Neural cell (in vitro differentiated cells): Measurements from ENCODE around the gene ZNF391. TPM values are rescaled to one million over a fixed set of nuclear protein-coding genes. Genes with fewer than 3 reads are reported as not detected.

Experiments used
- H2AFZ ChIP-seq: fragments of 200-600, 300-800 bp; sonication (generic), shearing (Covaris generic); 2 replicates; pipeline ENCODE4 v1.6.0; 2014; ENCODE audit warnings: low read depth, mild to moderate bottlenecking, antibody characterized with exemption, low read length, moderate library complexity
- H3F3A ChIP-seq: fragments of 200-600 bp; shearing (Covaris generic); 2 replicates; pipeline ENCODE4 v1.6.1; 2016; ENCODE audit warnings: mild to moderate bottlenecking, moderate library complexity, mixed read lengths, antibody characterized with exemption, low read length; ENCODE audit not compliant: insufficient read depth, poor library complexity, severe bottlenecking
- H3K27ac ChIP-seq: fragments of 200-600, 300-800 bp; sonication (generic), shearing (Covaris generic); 2 replicates; pipeline ENCODE4 v1.5.1; 2014; ENCODE audit warnings: mild to moderate bottlenecking, low read length, moderate library complexity
- H3K27me3 ChIP-seq: fragments of 300-800, 200-600 bp; sonication (generic), shearing (Covaris generic); 2 replicates; pipeline ENCODE4 v1.6.0; 2014; ENCODE audit warnings: mild to moderate bottlenecking, low read depth, low read length, moderate library complexity; ENCODE audit not compliant: insufficient read depth
- H3K36me3 ChIP-seq: fragments of 300-800, 200-600 bp; sonication (generic), shearing (Covaris generic); 2 replicates; pipeline ENCODE4 v1.5.1; 2014; ENCODE audit warnings: mild to moderate bottlenecking, antibody characterized with exemption, low read length, moderate library complexity; ENCODE audit not compliant: insufficient read depth
- H3K4me2 ChIP-seq: fragments of 300-800, 200-600 bp; sonication (generic), shearing (Covaris generic); 2 replicates; pipeline ENCODE4 v1.6.0; 2014; ENCODE audit warnings: mild to moderate bottlenecking, low read length
- H3K4me3 ChIP-seq: fragments of 300-800, 200-600 bp; sonication (generic), shearing (Covaris generic); 2 replicates; pipeline ENCODE4 v1.5.1; 2014; ENCODE audit warnings: mild to moderate bottlenecking, low read length, moderate library complexity
- H3K79me2 ChIP-seq: fragments of 200-600 bp; shearing (Covaris generic); replicated peaks from 2 replicates; pipeline ENCODE4 v1.6.0; 2014; ENCODE audit warnings: mild to moderate bottlenecking, low read length, moderate library complexity; ENCODE audit not compliant: insufficient read depth
- H3K9ac ChIP-seq: fragments of 300-800, 200-600 bp; sonication (generic), shearing (Covaris generic); 2 replicates; pipeline ENCODE4 v1.6.1; 2016; ENCODE audit warnings: mild to moderate bottlenecking, low read length, mixed read lengths
- H3K9me2 ChIP-seq: fragments of 200-600 bp; shearing (Covaris generic); 2 replicates; pipeline ENCODE4 v1.6.1; 2016; ENCODE audit warnings: mild to moderate bottlenecking, low read length, mixed read lengths; ENCODE audit not compliant: insufficient read depth
- H3K9me3 ChIP-seq: fragments of 200-600, 300-800 bp; sonication (generic), shearing (Covaris generic); 2 replicates; pipeline ENCODE4 v1.6.1; 2016; ENCODE audit warnings: mild to moderate bottlenecking, mixed run types, low read length, moderate library complexity, mixed read lengths
- H4K20me1 ChIP-seq: fragments of 200-600 bp; shearing (Covaris generic); 2 replicates; pipeline ENCODE4 v1.6.1; 2016; ENCODE audit warnings: mild to moderate bottlenecking, mixed run types; ENCODE audit not compliant: insufficient read depth
- CTCF ChIP-seq: fragments of 450-650 bp; IDR thresholded peaks from 2 replicates; pipeline ENCODE4 v1.5.1; 2014; ENCODE audit warnings: antibody characterized with exemption, mild to moderate bottlenecking, moderate library complexity; ENCODE audit not compliant: poor library complexity, severe bottlenecking
- EP300 ChIP-seq: fragments of 450-650 bp; conservative IDR thresholded peaks from 2 replicates; pipeline ENCODE4 v1.6.1; 2014; ENCODE audit warnings: antibody characterized with exemption, mild to moderate bottlenecking, moderate library complexity; ENCODE audit not compliant: poor library complexity, severe bottlenecking
- EZH2 ChIP-seq: fragments of 200-600, 300-800 bp; shearing (Covaris generic), sonication (generic); IDR thresholded peaks from 2 replicates; pipeline ENCODE4 v1.6.1; 2014; ENCODE audit warnings: antibody characterized with exemption, low read length, borderline replicate concordance, mild to moderate bottlenecking; ENCODE audit not compliant: insufficient read depth, poor library complexity, severe bottlenecking
- MXI1 ChIP-seq: fragments of 450-650 bp; conservative IDR thresholded peaks from 2 replicates; pipeline ENCODE4 v1.6.1; 2014; ENCODE audit warnings: antibody characterized with exemption, mild to moderate bottlenecking; ENCODE audit not compliant: poor library complexity, severe bottlenecking
- POLR2AphosphoS5 ChIP-seq: IDR thresholded peaks from 2 replicates; pipeline ENCODE4 v1.6.1; 2012
- RAD21 ChIP-seq: fragments of 450-650 bp; conservative IDR thresholded peaks from 2 replicates; pipeline ENCODE4 v1.6.1; 2014; ENCODE audit warnings: antibody characterized with exemption, mild to moderate bottlenecking, moderate library complexity
- REST ChIP-seq: IDR thresholded peaks from 2 replicates; pipeline ENCODE4 v1.6.1; 2012; ENCODE audit warnings: borderline replicate concordance
- SMC3 ChIP-seq: fragments of 450-650 bp; conservative IDR thresholded peaks from 2 replicates; pipeline ENCODE4 v1.6.1; 2014; ENCODE audit warnings: antibody characterized with exemption, mild to moderate bottlenecking, moderate library complexity; ENCODE audit not compliant: poor library complexity
- TAF1 ChIP-seq: IDR thresholded peaks from 2 replicates; pipeline ENCODE4 v1.6.1; 2012; ENCODE audit warnings: low read depth
- polyA plus RNA-seq: library from polyadenylated mRNA; depleted of rRNA; stranded (reverse); fragments of >200 nt; gene quantifications from 2 replicates; pipeline ENCODE4 v1.2.3, GENCODE V29; 2014

Gene ZNF391
- polyA plus RNA-seq, 1 donor from 2014 or later: 2.9 TPM

GRCh38 chr6:27439371-27439770 is 50.8 kb downstream of the ZNF391 start:
- Histone ChIP-seq H2AFZ (no peak overlapping the region), H3K79me2 (no peaks in the 10 kb centered on the region), H3K4me3 (no peak overlapping the region), H3K36me3 (no peaks in the 10 kb centered on the region), H3K27ac (no peak overlapping the region), H3K9me3 (no peaks in the 10 kb centered on the region), H3K4me2 (no peak overlapping the region), H3F3A (no peaks in the 10 kb centered on the region), H4K20me1 (no peaks in the 10 kb centered on the region), H3K9me2 (no peaks in the 10 kb centered on the region), H3K27me3 (no peaks in the 10 kb centered on the region), H3K9ac (no peak overlapping the region)
- TF ChIP-seq SMC3 (no peak), TAF1 (no peak), POLR2AphosphoS5 (no peak), MXI1 (no peak), RAD21 (no peak), EZH2 (no peak), EP300 (no peak), CTCF (no peak), REST (no peak)

- H4K20me1 ChIP-seq: no peaks in the 10 kb centered on the region
- H3K36me3 ChIP-seq: no peaks in the 10 kb centered on the region
- H3K9me2 ChIP-seq: no peaks in the 10 kb centered on the region
- H3K79me2 ChIP-seq: no peaks in the 10 kb centered on the region
- no peak overlapping the region for H3K9ac ChIP-seq
- TF ChIP-seq SMC3 (no peak), RAD21 (no peak), CTCF (no peak)
- H3K27ac ChIP-seq: no peak overlapping the region
- H3K4me2 ChIP-seq: no peak overlapping the region
- H3K9me3 ChIP-seq: no peaks in the 10 kb centered on the region
- H2AFZ ChIP-seq: no peak overlapping the region
- no peak overlapping the region for H3K4me3 ChIP-seq
- H3F3A ChIP-seq: no peaks in the 10 kb centered on the region
- H3K27me3 ChIP-seq: no peaks in the 10 kb centered on the region
These were observed 52.4 kb downstream of the ZNF391 start for GRCh38 chr6:27441001-27441400.
